ENCODE results near the gene MAD1L1. TPM values are rescaled to one million over a fixed set of nuclear protein-coding genes. Genes with fewer than 3 reads are reported as not detected.

MAD1L1 gene
- total and polyA plus RNA-seq, 4 donors, result 12.8 to 20.7 (median 16.5) TPM

DNA sequence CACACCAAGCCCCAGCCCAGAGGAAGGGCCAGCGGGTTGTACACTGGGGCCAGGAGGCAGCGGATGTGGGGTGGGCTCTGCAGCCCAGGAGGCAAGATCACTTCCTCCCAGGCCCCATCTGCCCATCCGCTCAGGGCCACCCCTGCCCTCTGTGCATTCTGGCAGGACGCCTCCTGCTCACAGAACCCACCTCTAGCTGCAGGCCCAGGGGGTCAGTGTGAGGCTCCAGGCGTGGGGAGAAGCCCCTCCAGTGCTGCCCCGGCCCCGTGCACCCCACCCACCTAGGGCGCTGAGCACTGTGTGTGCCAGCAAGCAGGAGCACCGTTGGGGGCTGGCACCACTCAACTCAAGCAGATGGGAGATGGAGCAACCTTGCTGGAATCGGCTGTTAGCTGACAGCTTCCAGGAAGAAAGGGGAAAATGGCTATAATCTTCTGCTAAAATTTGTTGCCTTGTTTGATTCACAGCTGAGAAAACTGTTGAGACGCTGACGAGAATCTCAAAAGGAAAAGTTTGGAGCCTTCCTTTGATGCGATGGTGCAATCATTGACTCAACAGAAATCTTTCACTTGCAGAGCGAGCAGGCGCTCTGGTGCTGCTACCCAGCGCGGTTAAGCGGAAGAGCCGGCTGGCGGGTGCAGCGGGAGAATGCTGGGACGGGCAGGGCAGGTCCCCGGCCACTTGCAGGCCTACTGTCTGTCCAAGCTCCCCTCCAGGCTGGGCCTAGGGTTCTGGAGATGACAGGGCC is 286.5 kb downstream of the MAD1L1 start:
- no peaks in the 10 kb centered on the region for H3K4me1 ChIP-seq (ENCODE audit: control insufficient read depth in 4 of 4, insufficient read depth in 4 of 4, low read length in 3 of 4)

DNA sequence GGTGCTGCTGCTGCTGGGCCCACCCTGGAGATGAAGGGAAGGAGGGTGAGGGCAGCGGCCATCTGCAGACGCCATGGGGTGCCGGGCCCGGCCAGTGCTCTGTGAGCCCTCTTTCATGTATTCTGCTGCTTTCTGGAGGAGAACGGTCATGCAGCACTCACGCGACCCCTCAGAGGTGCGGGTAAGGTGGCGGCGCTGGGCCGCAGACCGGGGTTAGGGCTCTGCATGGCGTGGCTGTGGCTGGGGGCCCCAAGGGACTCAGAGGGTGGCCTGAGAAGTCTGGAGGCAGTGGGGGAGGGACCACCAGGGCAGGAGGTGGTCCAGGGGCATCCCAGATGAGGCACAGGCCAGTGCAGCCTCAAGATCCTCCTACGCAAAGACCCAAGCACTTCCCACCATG is 287.2 kb downstream of the MAD1L1 start:
- no peak overlapping the region for H3K9ac ChIP-seq (ENCODE audit: low read depth in 1 of 2, low read length in 2 of 2)
- H3K27me3 ChIP-seq (ENCODE audit: control insufficient read depth in 4 of 4, insufficient read depth in 4 of 4, low read length in 3 of 4), result no peaks in the 10 kb centered on the region
- DNase-seq (ENCODE audit: low spot score), result no peak
- 85% methylated on average over 14 of the region's 14 CpGs for WGBS
- no peak overlapping the region for H3K27ac ChIP-seq (ENCODE audit: low read depth in 1 of 2, low read length in 2 of 2)
- no peak overlapping the region for H3K4me3 ChIP-seq (ENCODE audit: low read depth in 1 of 3, low read length in 3 of 3)
- H3K4me1 ChIP-seq (ENCODE audit: control insufficient read depth in 4 of 4, insufficient read depth in 4 of 4, low read length in 3 of 4), result no peaks in the 10 kb centered on the region
- H3K36me3 ChIP-seq (ENCODE audit: control insufficient read depth in 4 of 4, insufficient read depth in 3 of 4, low read depth in 1 of 4, low read length in 3 of 4), result no peaks in the 10 kb centered on the region
- TF ChIP-seq, protein P1, sequence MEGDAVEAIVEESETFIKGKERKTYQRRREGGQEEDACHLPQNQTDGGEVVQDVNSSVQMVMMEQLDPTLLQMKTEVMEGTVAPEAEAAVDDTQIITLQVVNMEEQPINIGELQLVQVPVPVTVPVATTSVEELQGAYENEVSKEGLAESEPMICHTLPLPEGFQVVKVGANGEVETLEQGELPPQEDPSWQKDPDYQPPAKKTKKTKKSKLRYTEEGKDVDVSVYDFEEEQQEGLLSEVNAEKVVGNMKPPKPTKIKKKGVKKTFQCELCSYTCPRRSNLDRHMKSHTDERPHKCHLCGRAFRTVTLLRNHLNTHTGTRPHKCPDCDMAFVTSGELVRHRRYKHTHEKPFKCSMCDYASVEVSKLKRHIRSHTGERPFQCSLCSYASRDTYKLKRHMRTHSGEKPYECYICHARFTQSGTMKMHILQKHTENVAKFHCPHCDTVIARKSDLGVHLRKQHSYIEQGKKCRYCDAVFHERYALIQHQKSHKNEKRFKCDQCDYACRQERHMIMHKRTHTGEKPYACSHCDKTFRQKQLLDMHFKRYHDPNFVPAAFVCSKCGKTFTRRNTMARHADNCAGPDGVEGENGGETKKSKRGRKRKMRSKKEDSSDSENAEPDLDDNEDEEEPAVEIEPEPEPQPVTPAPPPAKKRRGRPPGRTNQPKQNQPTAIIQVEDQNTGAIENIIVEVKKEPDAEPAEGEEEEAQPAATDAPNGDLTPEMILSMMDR (IDR thresholded peaks at IDR 0.05; ENCODE audit: low read depth, low read length, missing input control), result no peak
- TF ChIP-seq RXRA (IDR thresholded peaks at IDR 0.05), result no peak
- no peak for TF ChIP-seq RAD21 (IDR thresholded peaks at IDR 0.05)
- TF ChIP-seq JUND (IDR thresholded peaks at IDR 0.05), result no peak
- no peak for TF ChIP-seq HNF4A (conservative IDR thresholded peaks at IDR 0.05)
- TF ChIP-seq, protein P2, sequence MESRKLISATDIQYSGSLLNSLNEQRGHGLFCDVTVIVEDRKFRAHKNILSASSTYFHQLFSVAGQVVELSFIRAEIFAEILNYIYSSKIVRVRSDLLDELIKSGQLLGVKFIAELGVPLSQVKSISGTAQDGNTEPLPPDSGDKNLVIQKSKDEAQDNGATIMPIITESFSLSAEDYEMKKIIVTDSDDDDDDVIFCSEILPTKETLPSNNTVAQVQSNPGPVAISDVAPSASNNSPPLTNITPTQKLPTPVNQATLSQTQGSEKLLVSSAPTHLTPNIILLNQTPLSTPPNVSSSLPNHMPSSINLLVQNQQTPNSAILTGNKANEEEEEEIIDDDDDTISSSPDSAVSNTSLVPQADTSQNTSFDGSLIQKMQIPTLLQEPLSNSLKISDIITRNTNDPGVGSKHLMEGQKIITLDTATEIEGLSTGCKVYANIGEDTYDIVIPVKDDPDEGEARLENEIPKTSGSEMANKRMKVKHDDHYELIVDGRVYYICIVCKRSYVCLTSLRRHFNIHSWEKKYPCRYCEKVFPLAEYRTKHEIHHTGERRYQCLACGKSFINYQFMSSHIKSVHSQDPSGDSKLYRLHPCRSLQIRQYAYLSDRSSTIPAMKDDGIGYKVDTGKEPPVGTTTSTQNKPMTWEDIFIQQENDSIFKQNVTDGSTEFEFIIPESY (IDR thresholded peaks at IDR 0.05), result no peak
- TF ChIP-seq FOXA2 (IDR thresholded peaks at IDR 0.05), result no peak
- no peak for TF ChIP-seq GABPA (IDR thresholded peaks at IDR 0.05 in 1 of 2, conservative IDR thresholded peaks at IDR 0.05 in 1 of 2)
- TF ChIP-seq EGR1 (IDR thresholded peaks at IDR 0.05; ENCODE audit: low read depth in 2 of 2), result no peak
- no peak for TF ChIP-seq FOXA1 (IDR thresholded peaks at IDR 0.05)
- TF ChIP-seq, protein P3, sequence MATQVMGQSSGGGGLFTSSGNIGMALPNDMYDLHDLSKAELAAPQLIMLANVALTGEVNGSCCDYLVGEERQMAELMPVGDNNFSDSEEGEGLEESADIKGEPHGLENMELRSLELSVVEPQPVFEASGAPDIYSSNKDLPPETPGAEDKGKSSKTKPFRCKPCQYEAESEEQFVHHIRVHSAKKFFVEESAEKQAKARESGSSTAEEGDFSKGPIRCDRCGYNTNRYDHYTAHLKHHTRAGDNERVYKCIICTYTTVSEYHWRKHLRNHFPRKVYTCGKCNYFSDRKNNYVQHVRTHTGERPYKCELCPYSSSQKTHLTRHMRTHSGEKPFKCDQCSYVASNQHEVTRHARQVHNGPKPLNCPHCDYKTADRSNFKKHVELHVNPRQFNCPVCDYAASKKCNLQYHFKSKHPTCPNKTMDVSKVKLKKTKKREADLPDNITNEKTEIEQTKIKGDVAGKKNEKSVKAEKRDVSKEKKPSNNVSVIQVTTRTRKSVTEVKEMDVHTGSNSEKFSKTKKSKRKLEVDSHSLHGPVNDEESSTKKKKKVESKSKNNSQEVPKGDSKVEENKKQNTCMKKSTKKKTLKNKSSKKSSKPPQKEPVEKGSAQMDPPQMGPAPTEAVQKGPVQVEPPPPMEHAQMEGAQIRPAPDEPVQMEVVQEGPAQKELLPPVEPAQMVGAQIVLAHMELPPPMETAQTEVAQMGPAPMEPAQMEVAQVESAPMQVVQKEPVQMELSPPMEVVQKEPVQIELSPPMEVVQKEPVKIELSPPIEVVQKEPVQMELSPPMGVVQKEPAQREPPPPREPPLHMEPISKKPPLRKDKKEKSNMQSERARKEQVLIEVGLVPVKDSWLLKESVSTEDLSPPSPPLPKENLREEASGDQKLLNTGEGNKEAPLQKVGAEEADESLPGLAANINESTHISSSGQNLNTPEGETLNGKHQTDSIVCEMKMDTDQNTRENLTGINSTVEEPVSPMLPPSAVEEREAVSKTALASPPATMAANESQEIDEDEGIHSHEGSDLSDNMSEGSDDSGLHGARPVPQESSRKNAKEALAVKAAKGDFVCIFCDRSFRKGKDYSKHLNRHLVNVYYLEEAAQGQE (IDR thresholded peaks at IDR 0.05), result no peak
- no peak for TF ChIP-seq SP1 (IDR thresholded peaks at IDR 0.05)
- TF ChIP-seq, protein P4, sequence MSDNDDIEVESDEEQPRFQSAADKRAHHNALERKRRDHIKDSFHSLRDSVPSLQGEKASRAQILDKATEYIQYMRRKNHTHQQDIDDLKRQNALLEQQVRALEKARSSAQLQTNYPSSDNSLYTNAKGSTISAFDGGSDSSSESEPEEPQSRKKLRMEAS (IDR thresholded peaks at IDR 0.05), result no peak
- TF ChIP-seq NR2F2 (IDR thresholded peaks at IDR 0.05), result no peak
- TF ChIP-seq, protein P5, sequence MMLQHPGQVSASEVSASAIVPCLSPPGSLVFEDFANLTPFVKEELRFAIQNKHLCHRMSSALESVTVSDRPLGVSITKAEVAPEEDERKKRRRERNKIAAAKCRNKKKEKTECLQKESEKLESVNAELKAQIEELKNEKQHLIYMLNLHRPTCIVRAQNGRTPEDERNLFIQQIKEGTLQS (IDR thresholded peaks at IDR 0.05), result no peak
- no peak for TF ChIP-seq TAF1 (conservative IDR thresholded peaks at IDR 0.05)
- no peaks in the 10 kb centered on the region for H3K9me3 ChIP-seq (ENCODE audit: control insufficient read depth in 4 of 4, low read length in 3 of 4)

More for the DNA sequence above, 286.5 kb downstream of the MAD1L1 start:
- DNase-seq (ENCODE audit: low spot score), result no peak
- TF ChIP-seq FOXA1 (IDR thresholded peaks at IDR 0.05) (no peak), JUND (IDR thresholded peaks at IDR 0.05) (no peak)
- Histone ChIP-seq H3K36me3 (ENCODE audit: control insufficient read depth in 4 of 4, insufficient read depth in 3 of 4, low read depth in 1 of 4, low read length in 3 of 4) (no peaks in the 10 kb centered on the region), H3K9me3 (ENCODE audit: control insufficient read depth in 4 of 4, low read length in 3 of 4) (no peaks in the 10 kb centered on the region), H3K27ac (ENCODE audit: low read depth in 1 of 2, low read length in 2 of 2) (no peak overlapping the region), H3K4me3 (ENCODE audit: low read depth in 1 of 3, low read length in 3 of 3) (no peak overlapping the region), H3K9ac (ENCODE audit: low read depth in 1 of 2, low read length in 2 of 2) (no peak overlapping the region), H3K27me3 (ENCODE audit: control insufficient read depth in 4 of 4, insufficient read depth in 4 of 4, low read length in 3 of 4) (no peaks in the 10 kb centered on the region)
- 94% methylated on average over 23 of the region's 23 CpGs for WGBS
